ENCODE data around the gene THRB.

The THRB gene

GRCh38 chr3:24351779-24352469, 142.7 kb downstream of the THRB start:
- no peak for DNase-seq (ENCODE audit: low spot score)
- TF ChIP-seq CTCF (IDR thresholded peaks at IDR 0.05; ENCODE audit: extremely low read depth, missing control alignments), result no peak

- DNase-seq (ENCODE audit: low spot score), result no peak
Observed at GRCh38 chr3:24349367-24350019, 145.2 kb downstream of the THRB start.

GRCh38 chr3:24348348-24348747, 146.3 kb downstream of the THRB start:
- DNase-seq (ENCODE audit: low spot score), result no peak
- TF ChIP-seq CTCF (IDR thresholded peaks at IDR 0.05; ENCODE audit: extremely low read depth, missing control alignments), result no peak

More at GRCh38 chr3:24349367-24350019, 145.2 kb downstream of the THRB start:
- TF ChIP-seq CTCF (IDR thresholded peaks at IDR 0.05; ENCODE audit: extremely low read depth, missing control alignments), result no peak

- DNase-seq (ENCODE audit: low spot score), result no peak
- TF ChIP-seq CTCF (IDR thresholded peaks at IDR 0.05; ENCODE audit: extremely low read depth, missing control alignments), result no peak
Observed at GRCh38 chr3:24344784-24345439, 149.7 kb downstream of the THRB start.

GRCh38 chr3:24343084-24343783, 151.4 kb downstream of the THRB start:
- DNase-seq (ENCODE audit: low spot score), result no peak
- no peak for TF ChIP-seq CTCF (IDR thresholded peaks at IDR 0.05; ENCODE audit: extremely low read depth, missing control alignments)

GRCh38 chr3:24342275-24342674, 152.4 kb downstream of the THRB start:
- no peak for TF ChIP-seq CTCF (IDR thresholded peaks at IDR 0.05; ENCODE audit: extremely low read depth, missing control alignments)
- no peak for DNase-seq (ENCODE audit: low spot score)

All from GM20000 (cell line).